ENCODE measurements around the gene CYP2J2.
"Not testable (repeated sequence)": the region's sequence is repeated elsewhere in the genome, so short reads cannot be mapped to it uniquely, and the experiment has no call there.

CYP2J2 gene

GRCh38 chr1:59866462-59866861, 60.1 kb downstream of the CYP2J2 start:
- DNase-seq (ENCODE audit: low read depth): no peak

- no peak for DNase-seq (ENCODE audit: low read depth)
These were observed 68.8 kb downstream of the CYP2J2 start for GRCh38 chr1:59857679-59858354.

GRCh38 chr1:59856725-59857338, 69.7 kb downstream of the CYP2J2 start:
- DNase-seq (ENCODE audit: low read depth): no peak

GRCh38 chr1:59855297-59855696, 71.3 kb downstream of the CYP2J2 start:
- DNase-seq (ENCODE audit: low read depth): not testable (repeated sequence)

GRCh38 chr1:59852117-59852516, 74.5 kb downstream of the CYP2J2 start:
- DNase-seq (ENCODE audit: low read depth): no peak

- DNase-seq (ENCODE audit: low read depth): no peak
These were observed 79.7 kb downstream of the CYP2J2 start for GRCh38 chr1:59846895-59847282.

- DNase-seq (ENCODE audit: low read depth): no peak
These were observed 80.2 kb downstream of the CYP2J2 start for GRCh38 chr1:59846209-59846894.

GRCh38 chr1:59845091-59845490, 81.5 kb downstream of the CYP2J2 start:
- DNase-seq (ENCODE audit: low read depth): no peak
